CD8-positive, alpha-beta memory T cell (primary cell): Measurements from ENCODE around the gene ABCA5. TPM values are rescaled to one million over a fixed set of nuclear protein-coding genes. Genes with fewer than 3 reads are reported as not detected.

Experiments
- CTCF ChIA-PET: fragments of 350-600 bp; sonication (Branson Sonifier 250); formaldehyde crosslinking; loops from one replicate; lab custom pipeline; 2021; ENCODE audit warnings: antibody characterized with exemption; lab: Charles Lee
- POLR2A ChIA-PET: fragments of 350-600 bp; sonication (Branson Sonifier 250); formaldehyde crosslinking; loops from one replicate; lab custom pipeline; 2021; ENCODE audit warnings: antibody characterized with exemption; lab: Charles Lee
- DNase-seq, 5 donors: peaks; one replicate each; pipeline versions ENCODE4 v3.0.0 to v3.0.0-alpha.2; 2020 to 2022; ENCODE audit warnings: mixed read lengths in 1 of 5
- H3K27ac ChIP-seq: one replicate; pipeline ENCODE4 v1.7.0; 2013; ENCODE audit warnings: low read depth, mild to moderate bottlenecking, low read length, moderate library complexity
- H3K27me3 ChIP-seq: 2 replicates; pipeline ENCODE4 v1.7.0; 2013; ENCODE audit warnings: low read length, mild to moderate bottlenecking; ENCODE audit not compliant: insufficient read depth, poor library complexity, severe bottlenecking
- H3K36me3 ChIP-seq: 2 replicates; pipeline ENCODE4 v1.7.0; 2013; ENCODE audit warnings: mild to moderate bottlenecking, low read length, moderate library complexity; ENCODE audit not compliant: insufficient read depth
- H3K4me1 ChIP-seq: 2 replicates; pipeline ENCODE4 v1.7.0; 2013; ENCODE audit warnings: mild to moderate bottlenecking, low read length, moderate library complexity; ENCODE audit not compliant: insufficient read depth
- H3K4me3 ChIP-seq: 2 replicates; pipeline ENCODE4 v1.7.0; 2013; ENCODE audit warnings: mild to moderate bottlenecking, low read length
- H3K9me3 ChIP-seq: 2 replicates; pipeline ENCODE4 v1.7.0; 2013; ENCODE audit warnings: mild to moderate bottlenecking, low read length
- H3K27ac Mint-ChIP-seq, 8 donors: one replicate each; pipeline ENCODE4 v1.8.0; 2020 to 2021; ENCODE audit warnings: mixed read lengths in 8 of 8, mild to moderate bottlenecking in 6 of 8, inconsistent platforms in 3 of 8, moderate library complexity in 3 of 8
- H3K27me3 Mint-ChIP-seq, 2 donors: one replicate each; pipeline ENCODE4 v1.8.0; 2020 to 2021; ENCODE audit warnings: mixed read lengths in 2 of 2, mild to moderate bottlenecking in 1 of 2, moderate library complexity in 1 of 2
- H3K36me3 Mint-ChIP-seq, 3 donors: one replicate each; pipeline ENCODE4 v1.8.0; 2020 to 2021; ENCODE audit warnings: mixed read lengths in 3 of 3, inconsistent platforms in 1 of 3, mild to moderate bottlenecking in 1 of 3
- H3K4me1 Mint-ChIP-seq, 3 donors: one replicate each; pipeline ENCODE4 v1.8.0; 2020 to 2021; ENCODE audit warnings: mixed read lengths in 3 of 3, inconsistent platforms in 1 of 3, mild to moderate bottlenecking in 1 of 3
- H3K4me3 Mint-ChIP-seq, 7 donors: one replicate each; pipeline ENCODE4 v1.8.0; 2020 to 2021; ENCODE audit warnings: mixed read lengths in 7 of 7, mild to moderate bottlenecking in 6 of 7, moderate library complexity in 4 of 7, inconsistent platforms in 2 of 7
- H3K9me3 Mint-ChIP-seq, 5 donors: one replicate each; pipeline ENCODE4 v1.8.0; 2020 to 2022; ENCODE audit warnings: mixed read lengths in 5 of 5, mild to moderate bottlenecking in 3 of 5, moderate library complexity in 2 of 5, inconsistent platforms in 1 of 5
- polyA plus RNA-seq: library from polyadenylated mRNA; unstranded; fragments of 300-500 nt; fragmentation: Illumina TruSeq; gene quantifications from one replicate; pipeline ENCODE4 v1.2.3, GENCODE V29; 2021
- total RNA-seq, 2 experiments: library from RNA; stranded (reverse); gene quantifications; one replicate each; pipeline ENCODE4 v1.2.3, GENCODE V29; 2021

Gene ABCA5
- total and polyA plus RNA-seq, 3 experiments from 2014 or later: 9.2 to 15.4 (median 14.8) TPM

GRCh38 chr17:69358688-69359596 lies 32.0 kb upstream of the ABCA5 start:
- no peaks in the 10 kb centered on the region for H3K4me1 ChIP-seq
- no peaks in the 10 kb centered on the region for H3K27me3 ChIP-seq
- no peaks in the 10 kb centered on the region for H3K36me3 ChIP-seq
- ChIA-PET CTCF (interaction anchor here (1.1 kb wide), 1 partner anchor 59 kb away, joined by 3 read pairs; no protein-coding TSS in a partner anchor), POLR2A (no interaction called here)
- H3K9me3 ChIP-seq: no peaks in the 10 kb centered on the region
- H3K36me3 Mint-ChIP-seq: peaks cover 0 to 2% (median 0%) of the 10 kb centered on the region in 3 donors
- no peak overlapping the region for H3K4me3 Mint-ChIP-seq
- no peak overlapping the region for H3K27ac ChIP-seq
- no peaks in the 10 kb centered on the region for H3K4me1 Mint-ChIP-seq
- no peak overlapping the region for H3K4me3 ChIP-seq
- H3K27me3 Mint-ChIP-seq: peaks cover 5 to 10% of the 10 kb centered on the region in 2 donors
- DNase-seq: peak in 1 of 5 donors; percentile 4
- H3K9me3 Mint-ChIP-seq: no peaks in the 10 kb centered on the region
- no peak overlapping the region for H3K27ac Mint-ChIP-seq

GRCh38 chr17:69357701-69358100 lies 30.8 kb upstream of the ABCA5 start:
- no peak overlapping the region for H3K4me3 ChIP-seq
- no peaks in the 10 kb centered on the region for H3K27me3 ChIP-seq
- no peaks in the 10 kb centered on the region for H3K36me3 ChIP-seq
- no peak overlapping the region for H3K27ac Mint-ChIP-seq
- no peaks in the 10 kb centered on the region for H3K9me3 Mint-ChIP-seq
- peaks cover 5 to 13% of the 10 kb centered on the region in 2 donors for H3K27me3 Mint-ChIP-seq
- DNase-seq: no peak
- H3K27ac ChIP-seq: no peak overlapping the region
- no peak overlapping the region for H3K4me3 Mint-ChIP-seq
- peaks cover 0 to 2% (median 0%) of the 10 kb centered on the region in 3 donors for H3K36me3 Mint-ChIP-seq
- no peaks in the 10 kb centered on the region for H3K4me1 ChIP-seq
- ChIA-PET POLR2A (no interaction called here), CTCF (interaction anchor here (1.6 kb wide), 1 partner anchor 38 kb away, joined by 3 read pairs; no protein-coding TSS in a partner anchor)
- H3K9me3 ChIP-seq: no peaks in the 10 kb centered on the region
- H3K4me1 Mint-ChIP-seq: no peaks in the 10 kb centered on the region

GRCh38 chr17:69356625-69357024 lies 29.7 kb upstream of the ABCA5 start:
- POLR2A ChIA-PET: no interaction called here
- no peaks in the 10 kb centered on the region for H3K4me1 Mint-ChIP-seq
- H3K9me3 Mint-ChIP-seq: no peaks in the 10 kb centered on the region
- H3K36me3 Mint-ChIP-seq: peaks cover 0 to 2% (median 0%) of the 10 kb centered on the region in 3 donors
- Histone ChIP-seq H3K4me3 (no peak overlapping the region), H3K4me1 (no peaks in the 10 kb centered on the region), H3K9me3 (no peaks in the 10 kb centered on the region), H3K27ac (no peak overlapping the region), H3K36me3 (no peaks in the 10 kb centered on the region), H3K27me3 (no peaks in the 10 kb centered on the region)
- H3K27ac Mint-ChIP-seq: no peak overlapping the region
- CTCF ChIA-PET: interaction anchor here (1.0 to 1.6 kb wide), 2 partner anchors 11 to 39 kb away, joined by 3 read pairs; no protein-coding TSS in a partner anchor
- no peak for DNase-seq
- no peak overlapping the region for H3K4me3 Mint-ChIP-seq
- peaks cover 5 to 17% of the 10 kb centered on the region in 2 donors for H3K27me3 Mint-ChIP-seq

GRCh38 chr17:69350911-69351310 lies 24.0 kb upstream of the ABCA5 start:
- POLR2A ChIA-PET: no interaction called here
- no peak overlapping the region for H3K4me3 ChIP-seq
- H3K27me3 Mint-ChIP-seq: peaks cover 10 to 36% of the 10 kb centered on the region in 2 donors

GRCh38 chr17:69348429-69348828 lies 21.5 kb upstream of the ABCA5 start:
- ChIA-PET CTCF (no interaction called here), POLR2A (no interaction called here)
- Mint-ChIP-seq H3K9me3 (no peaks in the 10 kb centered on the region), H3K27me3 (peaks cover 5 to 32% of the 10 kb centered on the region in 2 donors), H3K4me3 (no peak overlapping the region), H3K27ac (no peak overlapping the region), H3K36me3 (no peaks in the 10 kb centered on the region), H3K4me1 (no peaks in the 10 kb centered on the region)
- no peak overlapping the region for H3K27ac ChIP-seq
- no peaks in the 10 kb centered on the region for H3K27me3 ChIP-seq
- H3K36me3 ChIP-seq: no peaks in the 10 kb centered on the region
- H3K9me3 ChIP-seq: no peaks in the 10 kb centered on the region
- H3K4me3 ChIP-seq: no peak overlapping the region
- DNase-seq: no peak
- no peaks in the 10 kb centered on the region for H3K4me1 ChIP-seq

More at GRCh38 chr17:69350911-69351310, 24.0 kb upstream of the ABCA5 start:
- CTCF ChIA-PET: no interaction called here
- no peaks in the 10 kb centered on the region for H3K36me3 ChIP-seq
- no peak for DNase-seq
- Mint-ChIP-seq H3K4me1 (no peaks in the 10 kb centered on the region), H3K27ac (peak overlapping the region in 1 of 8 donors; percentile 4), H3K9me3 (no peaks in the 10 kb centered on the region), H3K4me3 (no peak overlapping the region), H3K36me3 (peaks cover 0 to 2% (median 0%) of the 10 kb centered on the region in 3 donors)
- H3K27ac ChIP-seq: no peak overlapping the region
- no peaks in the 10 kb centered on the region for H3K4me1 ChIP-seq
- H3K9me3 ChIP-seq: no peaks in the 10 kb centered on the region
- no peaks in the 10 kb centered on the region for H3K27me3 ChIP-seq

GRCh38 chr17:69346766-69347165 lies 19.8 kb upstream of the ABCA5 start:
- no peaks in the 10 kb centered on the region for H3K27me3 ChIP-seq
- H3K27me3 Mint-ChIP-seq: peaks cover 5 to 30% of the 10 kb centered on the region in 2 donors
- H3K9me3 Mint-ChIP-seq: no peaks in the 10 kb centered on the region
- H3K27ac Mint-ChIP-seq: no peak overlapping the region
- no peaks in the 10 kb centered on the region for H3K9me3 ChIP-seq
- ChIA-PET POLR2A (no interaction called here), CTCF (no interaction called here)
- H3K36me3 Mint-ChIP-seq: no peaks in the 10 kb centered on the region
- H3K4me1 ChIP-seq: no peaks in the 10 kb centered on the region
- no peaks in the 10 kb centered on the region for H3K36me3 ChIP-seq
- no peak overlapping the region for H3K4me3 Mint-ChIP-seq
- DNase-seq: no peak
- H3K4me3 ChIP-seq: no peak overlapping the region
- H3K4me1 Mint-ChIP-seq: no peaks in the 10 kb centered on the region
- H3K27ac ChIP-seq: no peak overlapping the region

- H3K4me3 Mint-ChIP-seq: no peak overlapping the region
- Histone ChIP-seq H3K27ac (no peak overlapping the region), H3K4me1 (no peaks in the 10 kb centered on the region), H3K36me3 (no peaks in the 10 kb centered on the region), H3K4me3 (no peak overlapping the region), H3K27me3 (no peaks in the 10 kb centered on the region), H3K9me3 (no peaks in the 10 kb centered on the region)
- H3K9me3 Mint-ChIP-seq: no peaks in the 10 kb centered on the region
- no peak for DNase-seq
- ChIA-PET POLR2A (no interaction called here), CTCF (interaction anchor here (0.7 to 1.3 kb wide), 2 partner anchors 9 to 12 kb away, joined by 3 read pairs; no protein-coding TSS in a partner anchor)
- H3K27ac Mint-ChIP-seq: no peak overlapping the region
- no peaks in the 10 kb centered on the region for H3K4me1 Mint-ChIP-seq
- H3K36me3 Mint-ChIP-seq: no peaks in the 10 kb centered on the region
- peaks cover 5 to 33% of the 10 kb centered on the region in 2 donors for H3K27me3 Mint-ChIP-seq
Measured at GRCh38 chr17:69344939-69345338, 18.0 kb upstream of the ABCA5 start.

GRCh38 chr17:69342896-69343644 lies 16.1 kb upstream of the ABCA5 start:
- no peak for DNase-seq
- Histone ChIP-seq H3K27ac (no peak overlapping the region), H3K9me3 (no peaks in the 10 kb centered on the region), H3K4me3 (no peak overlapping the region), H3K4me1 (no peaks in the 10 kb centered on the region), H3K27me3 (no peaks in the 10 kb centered on the region), H3K36me3 (no peaks in the 10 kb centered on the region)
- H3K36me3 Mint-ChIP-seq: no peaks in the 10 kb centered on the region
- H3K4me1 Mint-ChIP-seq: no peaks in the 10 kb centered on the region
- ChIA-PET POLR2A (no interaction called here), CTCF (no interaction called here)
- no peaks in the 10 kb centered on the region for H3K9me3 Mint-ChIP-seq
- peaks cover 2 to 28% of the 10 kb centered on the region in 2 donors for H3K27me3 Mint-ChIP-seq
- H3K4me3 Mint-ChIP-seq: no peak overlapping the region
- peak overlapping the region in 1 of 8 donors; percentile 32 for H3K27ac Mint-ChIP-seq
